GM12891 (cell line): ENCODE measurements around the gene ARHGAP18.

ENCODE experiments used
- PAX5 ChIP-seq: IDR thresholded peaks from 2 replicates; pipeline ENCODE4 v1.6.1; 2011; ENCODE audit warnings: low read length, moderate library complexity, mild to moderate bottlenecking; ENCODE audit not compliant: insufficient read depth, severe bottlenecking
- POLR2A ChIP-seq: IDR thresholded peaks from 2 replicates; pipeline ENCODE4 v1.6.1; 2011; ENCODE audit warnings: low read depth, low read length, control low read depth
- POLR2AphosphoS5 ChIP-seq: IDR thresholded peaks from 2 replicates; pipeline ENCODE4 v1.6.1; 2011; ENCODE audit warnings: low read depth, low read length, control low read depth
- POU2F2 ChIP-seq: IDR thresholded peaks from 2 replicates; pipeline ENCODE4 v1.6.1; 2011; ENCODE audit warnings: low read depth, mild to moderate bottlenecking, control low read depth, low read length, moderate library complexity
- SPI1 ChIP-seq: IDR thresholded peaks from 2 replicates; pipeline ENCODE4 v1.6.1; 2011; ENCODE audit warnings: low read depth, low read length, control low read depth
- TAF1 ChIP-seq: IDR thresholded peaks from 2 replicates; pipeline ENCODE4 v1.6.1; 2011; ENCODE audit warnings: low read depth, low read length, control low read depth

DNA sequence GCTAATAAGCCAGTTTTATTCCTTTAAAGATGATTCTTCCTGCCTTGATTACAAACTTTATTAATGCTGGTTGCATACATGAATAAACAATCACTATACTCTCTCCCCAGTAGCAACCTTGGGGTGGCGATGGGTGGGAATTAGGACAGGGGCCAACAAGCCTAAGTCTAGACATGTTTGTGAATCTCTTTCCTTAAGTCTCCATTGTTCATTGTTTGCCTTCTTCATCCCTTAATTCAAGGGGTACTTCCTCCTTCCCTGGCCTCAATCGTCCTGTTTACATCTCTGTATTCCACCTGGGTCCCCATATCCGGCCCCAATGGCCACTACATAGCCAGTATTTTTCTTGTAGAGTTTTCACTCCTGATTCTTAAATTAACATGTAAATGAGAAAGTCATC is 66.0 kb downstream of the ARHGAP18 start:
- TF ChIP-seq POLR2AphosphoS5 (no peak), SPI1 (no peak), POLR2A (no peak), TAF1 (no peak), POU2F2 (no peak), PAX5 (no peak)
